GM12865 (cell line): ENCODE measurements around the gene GNB1L.
"Not testable (repeated sequence)": the region's sequence is repeated elsewhere in the genome, so short reads cannot be mapped to it uniquely, and the experiment has no call there.

Experiments used
- DNase-seq: peaks from one replicate; pipeline ENCODE4 v3.0.0; 2010; ENCODE audit warnings: low read depth
- H3K4me3 ChIP-seq: 2 replicates; pipeline ENCODE4 v1.5.1; 2011; ENCODE audit warnings: mild to moderate bottlenecking, low read depth, low read length, control low read depth
- CTCF ChIP-seq: IDR thresholded peaks from 2 replicates; pipeline ENCODE4 v1.5.1; 2011; ENCODE audit warnings: low read length, control low read depth, low read depth, inconsistent platforms; ENCODE audit not compliant: insufficient read depth; ENCODE audit errors: missing control alignments

GNB1L gene

GRCh38 chr22:19884161-19884953 lies 29.7 kb upstream of the GNB1L start:
- DNase-seq, result no peak
- H3K4me3 ChIP-seq, result no peak overlapping the region
- no peak for TF ChIP-seq CTCF

GRCh38 chr22:19883446-19883845 lies 28.8 kb upstream of the GNB1L start:
- not testable (repeated sequence) for H3K4me3 ChIP-seq, DNase-seq

- DNase-seq, result no peak
- no peak overlapping the region for H3K4me3 ChIP-seq
- TF ChIP-seq CTCF, result no peak
These were observed 28.0 kb upstream of the GNB1L start for GRCh38 chr22:19882446-19883381.

- no peak for TF ChIP-seq CTCF
- DNase-seq, result no peak
- no peak overlapping the region for H3K4me3 ChIP-seq
These were observed 26.3 kb upstream of the GNB1L start for GRCh38 chr22:19880786-19881569.

GRCh38 chr22:19879992-19880785 lies 25.5 kb upstream of the GNB1L start:
- H3K4me3 ChIP-seq, result no peak overlapping the region
- TF ChIP-seq CTCF, result no peak

GRCh38 chr22:19879643-19879991 lies 24.9 kb upstream of the GNB1L start:
- DNase-seq, result no peak
- no peak for TF ChIP-seq CTCF
- no peak overlapping the region for H3K4me3 ChIP-seq

More at GRCh38 chr22:19879992-19880785, 25.5 kb upstream of the GNB1L start:
- DNase-seq, result no peak
